HepG2 (cell line): ENCODE measurements around the gene NUDT3. TPM values are rescaled to one million over a fixed set of nuclear protein-coding genes. Genes with fewer than 3 reads are reported as not detected.

Source experiments
- CSRNP1 ChIP-seq: sonication (generic); formaldehyde crosslinking; IDR thresholded peaks from 2 replicates; pipeline ENCODE4 v1.8.1; 2023; ENCODE audit warnings: mild to moderate bottlenecking, missing genetic modification reagents
- DDIT3 ChIP-seq: sonication (generic); formaldehyde crosslinking; IDR thresholded peaks from 2 replicates; pipeline ENCODE4 v1.4.0; 2020; ENCODE audit warnings: mild to moderate bottlenecking, missing genetic modification reagents
- HCFC1 ChIP-seq: fragments of 150-350 bp; IDR thresholded peaks from 2 replicates; pipeline ENCODE4 v1.6.1; 2014; ENCODE audit warnings: low read depth, low read length
- JUND ChIP-seq: sonication (generic); formaldehyde crosslinking; IDR thresholded peaks from 2 replicates; pipeline ENCODE4 v1.8.0; 2022; ENCODE audit warnings: mild to moderate bottlenecking, missing genetic modification reagents
- KLF6 ChIP-seq: IDR thresholded peaks from 2 replicates; pipeline ENCODE4 v1.8.0; 2016; ENCODE audit warnings: missing biosample characterization, missing genetic modification reagents
- MEF2D ChIP-seq: sonication (generic); formaldehyde crosslinking; IDR thresholded peaks from 2 replicates; pipeline ENCODE4 v1.5.1; 2020; ENCODE audit warnings: mild to moderate bottlenecking, missing genetic modification reagents
- MTA3 ChIP-seq: sonication (generic); formaldehyde crosslinking; IDR thresholded peaks from 2 replicates; pipeline ENCODE4 v1.4.0; 2020; ENCODE audit warnings: missing genetic modification reagents
- MTF2 ChIP-seq: sonication (generic); formaldehyde crosslinking; IDR thresholded peaks from 2 replicates; pipeline ENCODE4 v1.5.0; 2020; ENCODE audit warnings: missing genetic modification reagents, borderline replicate concordance
- MXI1 ChIP-seq: IDR thresholded peaks from 3 replicates; pipeline ENCODE4 v1.6.1; 2012; ENCODE audit warnings: low read depth, low read length, inconsistent platforms, borderline replicate concordance
- NFATC3 ChIP-seq: sonication (generic); formaldehyde crosslinking; IDR thresholded peaks from 2 replicates; pipeline ENCODE4 v1.5.1; 2020; ENCODE audit warnings: mild to moderate bottlenecking, missing genetic modification reagents
- NFE2L1 ChIP-seq: sonication (generic); formaldehyde crosslinking; IDR thresholded peaks from 2 replicates; pipeline ENCODE4 v1.4.0; 2020; ENCODE audit warnings: missing genetic modification reagents, mild to moderate bottlenecking, borderline replicate concordance
- STAG1 ChIP-seq: sonication (generic); formaldehyde crosslinking; IDR thresholded peaks from 2 replicates; pipeline ENCODE4 v1.4.0; 2020; ENCODE audit warnings: missing genetic modification reagents
- ZEB1 ChIP-seq: IDR thresholded peaks from 2 replicates; pipeline ENCODE4 v1.6.1; 2012; ENCODE audit warnings: mild to moderate bottlenecking, low read depth, inconsistent platforms; ENCODE audit not compliant: insufficient replicate concordance
- ZMYM2 ChIP-seq: sonication (generic); formaldehyde crosslinking; IDR thresholded peaks from 2 replicates; pipeline ENCODE4 v1.8.0; 2022; ENCODE audit warnings: mild to moderate bottlenecking, missing genetic modification reagents
- ZNF205 ChIP-seq: IDR thresholded peaks from 2 replicates; pipeline ENCODE4 v1.6.1; 2018; ENCODE audit warnings: missing biosample characterization, missing genetic modification reagents
- ZNF263 ChIP-seq: sonication (generic); formaldehyde crosslinking; IDR thresholded peaks from 2 replicates; pipeline ENCODE4 v1.4.0; 2020; ENCODE audit warnings: missing genetic modification reagents
- ZNF337 ChIP-seq: sonication (generic); formaldehyde crosslinking; IDR thresholded peaks from 2 replicates; pipeline ENCODE4 v1.5.1; 2020; ENCODE audit warnings: missing genetic modification reagents, low read depth, mild to moderate bottlenecking, borderline replicate concordance
- ZNF354B ChIP-seq: sonication (generic); formaldehyde crosslinking; IDR thresholded peaks from 2 replicates; pipeline ENCODE4 v1.8.0; 2022; ENCODE audit warnings: mild to moderate bottlenecking, missing genetic modification reagents
- ZNF891 ChIP-seq: sonication (generic); formaldehyde crosslinking; IDR thresholded peaks from 2 replicates; pipeline ENCODE4 v1.5.0; 2020; ENCODE audit warnings: mild to moderate bottlenecking, missing genetic modification reagents
- ZSCAN30 ChIP-seq: sonication (generic); formaldehyde crosslinking; IDR thresholded peaks from 2 replicates; pipeline ENCODE4 v1.5.0; 2020; ENCODE audit warnings: mild to moderate bottlenecking, missing genetic modification reagents
- polyA plus RNA-seq, 8 experiments: library from polyadenylated mRNA; depleted of rRNA in 3 of 8; stranded (reverse) in 7 of 8; unstranded in 1 of 8; fragments of >200 nt; fragmentation: Illumina TruSeq in 4 of 8; extraction: Trizol in 4 of 8; gene quantifications; 2 replicates each; pipeline versions ENCODE4 v1.2.1 to v1.2.3, GENCODE V29; 2011 to 2016; ENCODE audit warnings: low read depth in 4 of 8, missing spikeins in 1 of 8, mixed read lengths in 1 of 8; ENCODE audit not compliant: insufficient read depth in 1 of 8
- total RNA-seq, 5 experiments: library from RNA; depleted of rRNA; stranded (reverse); fragments of >200 nt; fragmentation: Illumina TruSeq; extraction: Trizol; gene quantifications; 2 replicates each; pipeline ENCODE4 v1.2.3, GENCODE V29; 2016; ENCODE audit warnings: low read depth in 1 of 5
- TF ChIP-seq, protein P1 (sequence below): sonication (generic); formaldehyde crosslinking; IDR thresholded peaks from 2 replicates; pipeline ENCODE4 v1.4.0; 2020; ENCODE audit warnings: missing genetic modification reagents, mild to moderate bottlenecking, borderline replicate concordance
- TF ChIP-seq, protein P2 (sequence below): sonication (generic); formaldehyde crosslinking; IDR thresholded peaks from 2 replicates; pipeline ENCODE4 v1.8.0; 2022; ENCODE audit warnings: mild to moderate bottlenecking, missing genetic modification reagents, moderate library complexity
- TF ChIP-seq, protein P3 (sequence below): IDR thresholded peaks from 2 replicates; pipeline ENCODE4 v1.6.1; 2016; ENCODE audit warnings: missing biosample characterization, missing genetic modification reagents, low read depth

Gene NUDT3
- total and polyA plus RNA-seq, 2 of the 13 experiments (the other 11 are each of a cell fraction or from before 2014, with no cell fraction given): 20.2 to 20.6 TPM

DNA sequence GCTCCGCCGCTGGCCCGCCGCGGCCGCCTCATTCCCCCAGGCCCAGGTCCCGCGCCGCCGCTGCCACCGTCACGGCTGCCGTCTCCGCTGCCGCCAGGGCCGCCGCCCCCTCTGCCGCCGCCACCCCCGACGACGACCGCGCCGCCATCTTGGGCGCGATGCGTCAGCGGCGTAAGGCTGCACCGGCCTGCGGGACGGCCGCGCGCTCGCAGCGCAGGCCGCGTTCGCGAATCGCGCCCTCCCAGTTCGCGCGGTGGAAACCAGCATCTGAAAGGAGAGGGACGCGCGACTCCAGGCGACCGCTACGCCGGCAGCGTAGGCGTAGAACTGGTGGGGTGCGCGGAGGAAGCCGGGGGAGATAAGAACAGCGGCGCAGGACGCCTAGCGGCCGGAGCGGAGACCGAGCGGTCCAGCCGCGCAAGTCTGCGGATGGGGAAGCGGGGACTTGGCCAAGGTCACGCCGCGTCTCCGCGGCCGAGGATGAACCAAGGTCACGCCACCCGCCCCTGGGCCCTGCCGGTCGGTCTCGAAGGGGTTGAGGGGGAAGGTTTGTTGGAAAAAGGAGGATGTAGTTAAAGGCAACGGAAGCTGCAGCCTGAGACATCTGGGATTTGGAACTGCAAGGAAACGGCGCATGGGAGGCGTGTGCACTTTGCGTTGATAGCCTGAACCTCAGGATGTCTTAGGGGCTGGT, at the start of gene NUDT3 (continued):
- TF ChIP-seq CSRNP1 (CRISPR knock-in tag) (no peak), MXI1 (peak; percentile 67), NFE2L1 (CRISPR knock-in tag) (no peak), ZMYM2 (peak; percentile 71; the same call in 1 of the 2 replicates), ZNF354B (no peak), ZNF205 (CRISPR knock-in tag) (peak; percentile 70), ZNF337 (CRISPR knock-in tag) (no peak), HCFC1 (no peak), ZNF263 (CRISPR knock-in tag) (peak; percentile 39; the same call in 1 of the 2 replicates), MTA3 (CRISPR knock-in tag) (no peak), KLF6 (peak; percentile 92; the same call in 1 of the 2 replicates), JUND (CRISPR knock-in tag) (peak; percentile 54; the same call in 1 of the 2 replicates), ZNF891 (no peak; the same call in 1 of the 2 replicates), DDIT3 (CRISPR knock-in tag) (no peak), MTF2 (CRISPR knock-in tag) (no peak), ZSCAN30 (CRISPR knock-in tag) (no peak), ZEB1 (no peak), MEF2D (peak; percentile 27; the same call in 1 of the 2 replicates), STAG1 (CRISPR knock-in tag) (peak; percentile 81), NFATC3 (CRISPR knock-in tag) (0 out of 2 replicates have a peak, but pooled peaks have one; percentile 66)
- TF ChIP-seq, protein P1, sequence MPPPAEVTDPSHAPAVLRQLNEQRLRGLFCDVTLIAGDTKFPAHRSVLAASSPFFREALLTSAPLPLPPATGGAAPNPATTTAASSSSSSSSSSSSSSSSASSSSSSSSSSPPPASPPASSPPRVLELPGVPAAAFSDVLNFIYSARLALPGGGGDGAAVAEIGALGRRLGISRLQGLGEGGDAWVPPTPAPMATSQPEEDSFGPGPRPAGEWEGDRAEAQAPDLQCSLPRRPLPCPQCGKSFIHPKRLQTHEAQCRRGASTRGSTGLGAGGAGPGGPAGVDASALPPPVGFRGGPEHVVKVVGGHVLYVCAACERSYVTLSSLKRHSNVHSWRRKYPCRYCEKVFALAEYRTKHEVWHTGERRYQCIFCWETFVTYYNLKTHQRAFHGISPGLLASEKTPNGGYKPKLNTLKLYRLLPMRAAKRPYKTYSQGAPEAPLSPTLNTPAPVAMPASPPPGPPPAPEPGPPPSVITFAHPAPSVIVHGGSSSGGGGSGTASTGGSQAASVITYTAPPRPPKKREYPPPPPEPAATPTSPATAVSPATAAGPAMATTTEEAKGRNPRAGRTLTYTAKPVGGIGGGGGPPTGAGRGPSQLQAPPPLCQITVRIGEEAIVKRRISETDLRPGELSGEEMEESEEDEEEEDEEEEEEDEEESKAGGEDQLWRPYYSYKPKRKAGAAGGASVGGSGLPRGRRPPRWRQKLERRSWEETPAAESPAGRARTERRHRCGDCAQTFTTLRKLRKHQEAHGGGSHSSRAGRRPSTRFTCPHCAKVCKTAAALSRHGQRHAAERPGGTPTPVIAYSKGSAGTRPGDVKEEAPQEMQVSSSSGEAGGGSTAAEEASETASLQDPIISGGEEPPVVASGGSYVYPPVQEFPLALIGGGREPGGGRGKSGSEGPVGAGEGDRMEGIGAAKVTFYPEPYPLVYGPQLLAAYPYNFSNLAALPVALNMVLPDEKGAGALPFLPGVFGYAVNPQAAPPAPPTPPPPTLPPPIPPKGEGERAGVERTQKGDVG: peak; percentile 35
- TF ChIP-seq, protein P2, sequence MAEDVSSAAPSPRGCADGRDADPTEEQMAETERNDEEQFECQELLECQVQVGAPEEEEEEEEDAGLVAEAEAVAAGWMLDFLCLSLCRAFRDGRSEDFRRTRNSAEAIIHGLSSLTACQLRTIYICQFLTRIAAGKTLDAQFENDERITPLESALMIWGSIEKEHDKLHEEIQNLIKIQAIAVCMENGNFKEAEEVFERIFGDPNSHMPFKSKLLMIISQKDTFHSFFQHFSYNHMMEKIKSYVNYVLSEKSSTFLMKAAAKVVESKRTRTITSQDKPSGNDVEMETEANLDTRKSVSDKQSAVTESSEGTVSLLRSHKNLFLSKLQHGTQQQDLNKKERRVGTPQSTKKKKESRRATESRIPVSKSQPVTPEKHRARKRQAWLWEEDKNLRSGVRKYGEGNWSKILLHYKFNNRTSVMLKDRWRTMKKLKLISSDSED (CRISPR knock-in tag): 0 out of 2 replicates have a peak, but pooled peaks have one; percentile 1
- TF ChIP-seq, protein P3, sequence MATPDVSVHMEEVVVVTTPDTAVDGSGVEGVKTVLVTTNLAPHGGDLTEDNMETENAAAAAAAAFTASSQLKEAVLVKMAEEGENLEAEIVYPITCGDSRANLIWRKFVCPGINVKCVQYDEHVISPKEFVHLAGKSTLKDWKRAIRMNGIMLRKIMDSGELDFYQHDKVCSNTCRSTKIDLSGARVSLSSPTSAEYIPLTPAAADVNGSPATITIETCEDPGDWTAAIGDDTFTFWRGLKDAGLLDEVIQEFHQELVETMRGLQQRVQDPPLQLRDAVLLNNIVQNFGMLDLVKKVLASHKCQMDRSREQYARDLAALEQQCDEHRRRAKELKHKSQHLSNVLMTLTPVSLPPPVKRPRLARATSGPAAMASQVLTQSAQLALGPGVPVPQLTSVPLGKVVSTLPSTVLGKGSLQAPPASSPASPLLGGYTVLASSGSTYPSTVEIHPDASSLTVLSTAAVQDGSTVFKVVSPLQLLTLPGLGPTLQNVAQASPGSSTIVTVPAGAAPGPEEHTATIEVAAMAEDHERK (CRISPR knock-in tag): no peak
